Activated B cell treated with CpG ODN at 0.5 μM for 24 hours (primary cell): ENCODE results near the gene CBLL1. TPM values are rescaled to one million over a fixed set of nuclear protein-coding genes. Genes with fewer than 3 reads are reported as not detected.

Source experiments
- ATAC-seq: fragments of 200-7000 bp; cut with Tn5 transposase; one replicate; pipeline ENCODE4 v1.10.0; 2021; ENCODE audit warnings: low read depth, mild to moderate bottlenecking, moderate library complexity
- CTCF ChIA-PET: fragments of 350-600 bp; sonication (Branson Sonifier 250); formaldehyde crosslinking; loops from one replicate; lab custom pipeline; 2021; ENCODE audit warnings: antibody characterized with exemption; lab: Charles Lee
- POLR2A ChIA-PET: fragments of 350-600 bp; sonication (Branson Sonifier 250); formaldehyde crosslinking; loops from one replicate; lab custom pipeline; 2021; ENCODE audit warnings: antibody characterized with exemption; lab: Charles Lee
- DNase-seq: peaks from one replicate; pipeline ENCODE4 v3.0.0; 2022
- H3K27ac Mint-ChIP-seq: one replicate; pipeline ENCODE4 v1.8.0; 2020; ENCODE audit warnings: mixed read lengths
- H3K27me3 Mint-ChIP-seq: one replicate; pipeline ENCODE4 v1.8.0; 2021; ENCODE audit warnings: mixed read lengths
- H3K36me3 Mint-ChIP-seq: one replicate; pipeline ENCODE4 v1.8.0; 2021; ENCODE audit warnings: low read depth, mixed read lengths
- H3K4me1 Mint-ChIP-seq: one replicate; pipeline ENCODE4 v1.8.0; 2021; ENCODE audit warnings: mixed read lengths
- H3K4me3 Mint-ChIP-seq: one replicate; pipeline ENCODE4 v1.8.0; 2020; ENCODE audit warnings: mild to moderate bottlenecking, mixed read lengths
- H3K9me3 Mint-ChIP-seq: one replicate; pipeline ENCODE4 v1.8.0; 2020; ENCODE audit warnings: mixed read lengths
- intact Hi-C: fragments of 100-400 bp; cut with micrococcal nuclease; formaldehyde crosslinking; loops from one replicate; pipeline ENCODE4 v1.15.1; 2024
- total RNA-seq: library from RNA; stranded (reverse); gene quantifications from 2 replicates; pipeline ENCODE4 v1.2.3, GENCODE V29; 2022
- TF ChIP-seq, protein P1 (sequence below): fragments of 200-600 bp; IDR thresholded peaks from one replicate; pipeline ENCODE4 v1.8.0; 2022; ENCODE audit warnings: antibody characterized with exemption, mild to moderate bottlenecking

The CBLL1 gene
- total RNA-seq, 1 donor from 2014 or later: 47.2 TPM

DNA sequence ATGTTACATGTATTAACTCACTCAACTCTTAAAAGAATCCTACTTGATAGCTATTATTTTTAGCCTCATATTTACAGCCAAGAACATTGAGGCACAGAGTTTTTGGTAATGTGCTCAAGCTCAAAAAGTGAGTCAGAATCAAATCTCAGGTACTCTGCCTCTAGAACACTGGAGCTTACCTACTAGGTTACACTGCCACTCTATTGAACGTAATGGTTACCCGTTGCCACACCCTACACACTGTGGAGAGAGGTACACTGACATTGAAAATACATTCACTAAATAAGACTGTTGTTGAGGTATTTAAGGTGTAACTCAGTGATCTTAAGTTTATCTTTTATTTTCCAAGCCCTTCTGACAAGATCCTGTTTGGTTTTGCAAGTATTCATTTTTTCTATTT is 41.2 kb downstream of the CBLL1 start:
- H3K27ac Mint-ChIP-seq: no peak overlapping the region
- H3K9me3 Mint-ChIP-seq: no peaks in the 10 kb centered on the region
- DNase-seq: no peak
- H3K36me3 Mint-ChIP-seq: no peaks in the 10 kb centered on the region
- ChIA-PET POLR2A (no interaction called here), CTCF (no interaction called here)
- H3K27me3 Mint-ChIP-seq: peaks cover 9% of the 10 kb centered on the region
- intact Hi-C loops: no loop called here
- no peak for ATAC-seq
- H3K4me1 Mint-ChIP-seq: no peaks in the 10 kb centered on the region
- H3K4me3 Mint-ChIP-seq: no peak overlapping the region
- TF ChIP-seq, protein P1, sequence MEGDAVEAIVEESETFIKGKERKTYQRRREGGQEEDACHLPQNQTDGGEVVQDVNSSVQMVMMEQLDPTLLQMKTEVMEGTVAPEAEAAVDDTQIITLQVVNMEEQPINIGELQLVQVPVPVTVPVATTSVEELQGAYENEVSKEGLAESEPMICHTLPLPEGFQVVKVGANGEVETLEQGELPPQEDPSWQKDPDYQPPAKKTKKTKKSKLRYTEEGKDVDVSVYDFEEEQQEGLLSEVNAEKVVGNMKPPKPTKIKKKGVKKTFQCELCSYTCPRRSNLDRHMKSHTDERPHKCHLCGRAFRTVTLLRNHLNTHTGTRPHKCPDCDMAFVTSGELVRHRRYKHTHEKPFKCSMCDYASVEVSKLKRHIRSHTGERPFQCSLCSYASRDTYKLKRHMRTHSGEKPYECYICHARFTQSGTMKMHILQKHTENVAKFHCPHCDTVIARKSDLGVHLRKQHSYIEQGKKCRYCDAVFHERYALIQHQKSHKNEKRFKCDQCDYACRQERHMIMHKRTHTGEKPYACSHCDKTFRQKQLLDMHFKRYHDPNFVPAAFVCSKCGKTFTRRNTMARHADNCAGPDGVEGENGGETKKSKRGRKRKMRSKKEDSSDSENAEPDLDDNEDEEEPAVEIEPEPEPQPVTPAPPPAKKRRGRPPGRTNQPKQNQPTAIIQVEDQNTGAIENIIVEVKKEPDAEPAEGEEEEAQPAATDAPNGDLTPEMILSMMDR: no peak

DNA sequence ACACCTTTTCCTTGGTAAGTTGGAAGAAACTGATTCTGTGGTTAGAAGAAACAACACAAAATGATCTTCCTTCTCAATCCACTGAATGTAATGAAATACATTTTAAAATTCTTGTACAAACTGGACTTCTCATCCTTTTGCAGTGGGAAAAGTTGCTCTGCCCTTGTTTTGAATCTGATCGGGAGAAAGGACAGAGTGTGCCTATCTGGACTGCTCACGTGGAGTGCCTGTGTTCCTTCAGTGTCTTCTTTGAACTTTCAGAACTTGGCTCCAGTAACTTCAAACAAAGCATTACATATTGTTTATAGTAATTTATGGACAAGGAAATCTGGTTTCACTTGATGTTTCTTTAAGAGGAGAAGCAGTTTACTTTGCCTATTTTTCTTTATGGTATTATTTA is 42.0 kb downstream of the CBLL1 start:
- intact Hi-C loops: no loop called here
- ATAC-seq (no peak), DNase-seq (no peak)
- no peaks in the 10 kb centered on the region for H3K9me3 Mint-ChIP-seq
- H3K27ac Mint-ChIP-seq: no peak overlapping the region
- no peaks in the 10 kb centered on the region for H3K4me1 Mint-ChIP-seq
- H3K36me3 Mint-ChIP-seq: no peaks in the 10 kb centered on the region
- H3K27me3 Mint-ChIP-seq: peaks cover 14% of the 10 kb centered on the region
- ChIA-PET POLR2A (no interaction called here), CTCF (no interaction called here)
- TF ChIP-seq, protein P1: no peak
- H3K4me3 Mint-ChIP-seq: no peak overlapping the region

DNA sequence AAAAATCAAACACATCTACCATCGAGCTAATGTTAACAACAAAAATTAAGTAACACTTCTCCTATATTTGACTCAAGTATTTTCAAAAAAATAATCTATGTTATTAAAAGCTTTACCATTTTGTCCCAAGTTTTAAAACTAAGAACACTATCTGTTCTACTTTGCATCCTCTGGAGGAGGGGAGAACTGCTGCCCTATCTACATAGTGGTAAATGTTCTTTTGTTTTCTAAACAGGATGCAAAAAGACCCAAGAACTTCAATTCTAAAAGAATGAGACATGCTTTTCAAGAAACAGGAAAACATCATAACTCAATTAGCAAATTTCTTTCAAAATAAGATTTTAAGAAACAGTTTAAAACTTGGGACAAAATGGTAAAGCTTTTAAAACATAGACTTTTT is 44.3 kb downstream of the CBLL1 start:
- CTCF ChIA-PET: no interaction called here
- POLR2A ChIA-PET: no interaction called here
- peaks cover 14% of the 10 kb centered on the region for H3K27me3 Mint-ChIP-seq

DNA sequence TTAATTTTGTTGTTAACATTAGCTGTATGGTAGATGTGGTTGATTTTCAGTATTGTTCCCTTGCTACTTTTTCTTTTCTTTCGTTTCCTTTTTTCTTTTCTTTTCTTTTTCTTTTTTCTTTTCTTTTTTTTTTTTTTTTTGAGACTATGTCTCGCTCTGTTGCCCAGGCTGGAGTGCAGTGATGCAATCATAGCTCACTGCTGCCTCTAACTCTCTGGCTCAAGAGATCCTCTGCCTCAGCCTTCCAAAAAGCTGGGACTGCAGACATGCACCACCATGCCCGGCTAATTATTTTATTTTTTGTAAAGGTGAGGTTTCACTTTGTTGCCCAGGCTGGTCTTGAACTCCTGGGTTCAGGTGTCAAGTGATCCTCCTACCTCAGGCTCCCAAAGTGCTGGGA is 44.7 kb downstream of the CBLL1 start:
- intact Hi-C loops: no loop called here
- Mint-ChIP-seq H3K4me1 (no peaks in the 10 kb centered on the region), H3K36me3 (no peaks in the 10 kb centered on the region), H3K27me3 (peaks cover 14% of the 10 kb centered on the region), H3K27ac (no peak overlapping the region), H3K9me3 (no peaks in the 10 kb centered on the region), H3K4me3 (no peak overlapping the region)
- DNase-seq (no peak), ATAC-seq (no peak)
- TF ChIP-seq, protein P1: no peak
- ChIA-PET POLR2A (no interaction called here), CTCF (no interaction called here)

More for the DNA sequence above, 44.3 kb downstream of the CBLL1 start:
- no peaks in the 10 kb centered on the region for H3K36me3 Mint-ChIP-seq
- intact Hi-C loops: no loop called here
- DNase-seq: no peak
- no peak for ATAC-seq
- H3K4me3 Mint-ChIP-seq: no peak overlapping the region
- no peaks in the 10 kb centered on the region for H3K9me3 Mint-ChIP-seq
- H3K4me1 Mint-ChIP-seq: no peaks in the 10 kb centered on the region
- TF ChIP-seq, protein P1: no peak
- H3K27ac Mint-ChIP-seq: no peak overlapping the region

DNA sequence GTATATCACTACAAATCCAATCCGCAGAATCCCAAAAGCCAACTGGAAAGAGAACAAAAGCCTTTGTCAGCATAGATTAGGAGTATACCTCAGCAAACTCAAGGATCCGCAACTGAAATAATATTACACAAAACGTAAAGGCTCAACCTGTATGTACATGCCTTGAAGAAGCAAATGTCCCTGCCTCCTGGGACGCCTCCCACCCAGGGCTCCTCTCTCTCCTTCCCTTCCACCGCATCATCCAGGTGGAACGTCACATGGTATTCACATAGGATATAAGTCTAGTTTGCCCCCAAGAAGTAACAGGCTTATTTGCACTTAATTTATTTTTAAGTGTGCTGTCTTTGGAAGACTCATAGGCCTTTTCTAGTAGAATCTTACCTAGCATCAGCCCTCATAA is 45.7 kb downstream of the CBLL1 start:
- no peaks in the 10 kb centered on the region for H3K9me3 Mint-ChIP-seq
- no peak overlapping the region for H3K4me3 Mint-ChIP-seq
- no peak for DNase-seq
- no peaks in the 10 kb centered on the region for H3K36me3 Mint-ChIP-seq
- H3K27ac Mint-ChIP-seq: no peak overlapping the region
- POLR2A ChIA-PET: no interaction called here
- peaks cover 20% of the 10 kb centered on the region for H3K27me3 Mint-ChIP-seq
- TF ChIP-seq, protein P1: no peak
- intact Hi-C loops: no loop called here
- CTCF ChIA-PET: no interaction called here
- ATAC-seq: no peak
- no peaks in the 10 kb centered on the region for H3K4me1 Mint-ChIP-seq
